Gastrocnemius medialis (tissue), 4 donors: Measurements from ENCODE around the gene EFNA5. TPM values are rescaled to one million over a fixed set of nuclear protein-coding genes. Genes with fewer than 3 reads are reported as not detected.

Experiments
- ATAC-seq, 2 donors: fragments of 150-250 bp; one replicate each; pipeline ENCODE4 v1.9.1; 2016
- DNase-seq, 2 donors: peaks; one replicate each; pipeline ENCODE4 v3.0.0-alpha.2; 2019
- H3K27ac ChIP-seq, 4 donors: fragments of 200-600 bp; sonication (generic); 1 replicate in 1 of 4; 2 replicates in 3 of 4; pipeline ENCODE4 v1.5.1; 2016 to 2018; ENCODE audit warnings: mild to moderate bottlenecking in 2 of 4, moderate library complexity in 1 of 4
- H3K27me3 ChIP-seq, 3 donors: fragments of 200-600 bp; sonication (generic) in 2 of 3; 1 replicate in 1 of 3; 2 replicates in 2 of 3; pipeline versions ENCODE4 v1.5.1 to v1.6.0; 2016 to 2019; ENCODE audit warnings: mild to moderate bottlenecking in 1 of 3, moderate library complexity in 1 of 3
- H3K36me3 ChIP-seq, 2 donors: fragments of 200-600 bp; sonication (generic) in 1 of 2; one replicate each; pipeline ENCODE4 v1.5.1; 2017 to 2018
- H3K4me1 ChIP-seq, 2 donors: fragments of 200-600 bp; sonication (generic) in 1 of 2; one replicate each; pipeline ENCODE4 v1.5.1; 2016 to 2017; ENCODE audit warnings: mild to moderate bottlenecking in 2 of 2
- H3K4me3 ChIP-seq, 4 donors: fragments of 200-600 bp; sonication (generic) in 3 of 4; 1 replicate in 1 of 4; 2 replicates in 3 of 4; pipeline ENCODE4 v1.5.1; 2016 to 2019; ENCODE audit warnings: mild to moderate bottlenecking in 2 of 4
- H3K9me3 ChIP-seq, 3 donors: fragments of 200-600 bp; sonication (generic) in 2 of 3; 1 replicate in 1 of 3; 2 replicates in 2 of 3; pipeline ENCODE4 v1.5.1; 2016 to 2019
- POLR2A ChIP-seq, 2 donors: fragments of 450-650 bp; IDR thresholded peaks; one replicate each; pipeline ENCODE4 v1.6.1; 2017; ENCODE audit warnings: antibody characterized with exemption in 2 of 2, mild to moderate bottlenecking in 2 of 2, moderate library complexity in 2 of 2
- in situ Hi-C, 4 donors: fragments of 200-750 bp; cut with MboI; loops; one replicate each; pipeline versions ENCODE4 v1.15.0 to v1.8.0; 2017; ENCODE audit warnings: low sequenced_read_pairs in 4 of 4
- intact Hi-C: fragments of 100-400 bp; cut with DNase I; formaldehyde crosslinking; loops from one replicate; pipeline ENCODE4 v1.15.1; 2023; ENCODE audit warnings: low total_unique reads
- total RNA-seq, 4 donors: library from RNA; depleted of rRNA; stranded (reverse); fragments of >200 nt; gene quantifications; one replicate each; pipeline versions ENCODE4 v1.1.0 to v1.2.3, GENCODE V29; 2016
- TF ChIP-seq, protein P1 (sequence below), 5 experiments: fragments of 450-650 bp in 3 of 5; fragments of 200-600 bp in 2 of 5; sonication (generic) in 2 of 5; IDR thresholded peaks in 4 of 5; conservative IDR thresholded peaks in 1 of 5; 1 replicate in 4 of 5; 2 replicates in 1 of 5; pipeline ENCODE4 v1.5.1; 2016 to 2019; ENCODE audit warnings: antibody characterized with exemption in 5 of 5, mild to moderate bottlenecking in 3 of 5, moderate library complexity in 3 of 5

Gene EFNA5
- total RNA-seq, 4 donors from 2014 or later = 0.15 to 0.62 (median 0.20) TPM; not detected in 1

DNA sequence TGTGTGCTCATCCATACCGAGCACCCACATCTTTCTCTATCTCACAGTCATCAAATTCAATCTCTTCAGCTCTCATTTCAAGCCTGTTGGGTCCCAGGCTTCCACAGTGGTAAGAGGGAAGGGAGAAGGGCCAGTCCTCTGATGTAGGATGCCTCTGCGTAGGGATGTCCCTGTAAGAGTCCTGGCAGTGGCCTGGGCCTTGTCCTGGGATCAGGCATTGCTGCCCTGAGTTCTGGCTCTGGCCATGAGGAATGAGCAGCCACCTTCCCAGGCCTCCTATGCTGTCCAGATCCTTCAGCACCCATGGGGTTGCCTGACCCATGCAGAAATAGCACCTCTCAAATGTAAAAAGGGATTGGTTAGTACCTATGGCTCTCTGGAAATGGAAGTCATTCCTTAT, 121.2 kb downstream of the EFNA5 start:
- in situ Hi-C loops (no loop called here), intact Hi-C loops (no loop called here)
- DNase-seq (no peak), ATAC-seq (no peak)
- Histone ChIP-seq H3K27me3 (no peaks in the 10 kb centered on the region), H3K4me3 (no peak overlapping the region), H3K9me3 (no peaks in the 10 kb centered on the region), H3K36me3 (no peaks in the 10 kb centered on the region), H3K4me1 (peaks cover 0 to 4% of the 10 kb centered on the region in 2 donors), H3K27ac (no peak overlapping the region)
- TF ChIP-seq, protein P1, sequence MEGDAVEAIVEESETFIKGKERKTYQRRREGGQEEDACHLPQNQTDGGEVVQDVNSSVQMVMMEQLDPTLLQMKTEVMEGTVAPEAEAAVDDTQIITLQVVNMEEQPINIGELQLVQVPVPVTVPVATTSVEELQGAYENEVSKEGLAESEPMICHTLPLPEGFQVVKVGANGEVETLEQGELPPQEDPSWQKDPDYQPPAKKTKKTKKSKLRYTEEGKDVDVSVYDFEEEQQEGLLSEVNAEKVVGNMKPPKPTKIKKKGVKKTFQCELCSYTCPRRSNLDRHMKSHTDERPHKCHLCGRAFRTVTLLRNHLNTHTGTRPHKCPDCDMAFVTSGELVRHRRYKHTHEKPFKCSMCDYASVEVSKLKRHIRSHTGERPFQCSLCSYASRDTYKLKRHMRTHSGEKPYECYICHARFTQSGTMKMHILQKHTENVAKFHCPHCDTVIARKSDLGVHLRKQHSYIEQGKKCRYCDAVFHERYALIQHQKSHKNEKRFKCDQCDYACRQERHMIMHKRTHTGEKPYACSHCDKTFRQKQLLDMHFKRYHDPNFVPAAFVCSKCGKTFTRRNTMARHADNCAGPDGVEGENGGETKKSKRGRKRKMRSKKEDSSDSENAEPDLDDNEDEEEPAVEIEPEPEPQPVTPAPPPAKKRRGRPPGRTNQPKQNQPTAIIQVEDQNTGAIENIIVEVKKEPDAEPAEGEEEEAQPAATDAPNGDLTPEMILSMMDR (IDR thresholded peaks at IDR 0.05 in 4 of 5, conservative IDR thresholded peaks at IDR 0.05 in 1 of 5) = no peak
- TF ChIP-seq POLR2A (IDR thresholded peaks at IDR 0.05) = no peak

DNA sequence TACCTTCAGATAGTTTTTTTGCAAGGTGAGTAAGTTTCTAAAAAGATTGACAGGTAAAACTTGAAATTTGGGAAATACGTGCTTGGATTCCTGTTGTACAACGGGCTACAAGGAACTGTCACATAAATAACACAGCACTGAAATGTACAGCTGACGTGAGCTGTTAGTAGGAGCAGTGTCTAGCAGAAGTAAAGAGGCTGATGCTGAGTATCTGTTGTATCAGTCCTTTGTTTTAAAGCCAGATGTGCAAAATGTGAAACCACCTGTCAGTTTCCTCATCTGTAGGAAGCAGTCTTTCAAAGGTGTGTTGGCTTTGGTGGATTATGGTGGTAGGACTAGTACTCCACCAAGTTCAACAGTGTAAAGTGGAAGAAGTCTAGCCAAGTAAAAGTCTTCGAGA, 122.3 kb downstream of the EFNA5 start:
- DNase-seq = no peak
- Histone ChIP-seq H3K27ac (no peak overlapping the region), H3K9me3 (no peaks in the 10 kb centered on the region), H3K27me3 (no peaks in the 10 kb centered on the region), H3K4me1 (peaks cover 3 to 5% of the 10 kb centered on the region in 2 donors), H3K36me3 (no peaks in the 10 kb centered on the region), H3K4me3 (no peak overlapping the region)
- intact Hi-C loops = no loop called here
- TF ChIP-seq, protein P1 (IDR thresholded peaks at IDR 0.05 in 4 of 5, conservative IDR thresholded peaks at IDR 0.05 in 1 of 5) = no peak
- no peak for TF ChIP-seq POLR2A (IDR thresholded peaks at IDR 0.05)
- no peak for ATAC-seq
- in situ Hi-C loops = no loop called here

DNA sequence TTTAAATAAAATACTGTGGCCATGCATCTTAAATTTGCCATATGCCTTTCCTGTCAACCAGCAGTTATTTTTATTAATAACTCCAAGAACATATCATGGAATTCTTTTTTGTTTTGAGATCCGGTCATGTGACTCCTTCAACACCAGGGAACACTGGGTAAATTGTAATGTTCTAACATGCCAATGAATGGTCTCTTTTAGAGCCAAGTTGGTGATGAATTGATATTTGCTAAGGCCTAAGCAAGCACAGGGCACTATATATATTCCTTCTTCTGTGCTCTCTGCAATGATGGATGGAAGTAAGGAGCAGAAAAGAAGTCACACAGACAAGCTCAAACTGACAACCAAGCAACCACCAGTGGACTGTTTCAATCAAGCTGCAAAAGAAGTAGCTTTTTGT, 124.0 kb downstream of the EFNA5 start:
- no peaks in the 10 kb centered on the region for H3K36me3 ChIP-seq
- no peak for TF ChIP-seq POLR2A (IDR thresholded peaks at IDR 0.05)
- TF ChIP-seq, protein P1 (IDR thresholded peaks at IDR 0.05 in 4 of 5, conservative IDR thresholded peaks at IDR 0.05 in 1 of 5) = no peak
- no peaks in the 10 kb centered on the region for H3K9me3 ChIP-seq
- H3K4me3 ChIP-seq = no peak overlapping the region
- DNase-seq (no peak), ATAC-seq (no peak)
- intact Hi-C loops = no loop called here
- in situ Hi-C loops = no loop called here
- H3K27ac ChIP-seq = no peak overlapping the region
- no peaks in the 10 kb centered on the region for H3K27me3 ChIP-seq
- peaks cover 9 to 22% of the 10 kb centered on the region in 2 donors for H3K4me1 ChIP-seq

DNA sequence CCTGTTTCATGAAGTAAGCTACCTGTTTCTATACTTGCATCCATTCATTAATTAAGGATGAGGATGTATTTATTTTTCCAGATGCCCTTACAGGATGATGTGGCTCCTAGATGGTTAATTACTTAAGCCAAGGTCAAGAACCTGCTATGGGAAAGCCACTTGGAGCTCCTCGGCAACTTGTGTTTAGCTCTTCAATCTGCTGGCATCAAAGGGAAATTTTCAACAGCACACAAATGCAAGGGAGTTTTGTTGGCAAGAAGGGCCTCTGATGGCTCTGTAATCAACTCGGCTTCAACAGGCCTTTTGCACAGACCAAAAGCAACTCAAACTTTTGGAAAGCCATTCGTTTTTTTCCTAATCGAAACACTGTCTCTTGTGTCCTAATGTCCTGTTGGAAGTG, 125.3 kb downstream of the EFNA5 start:
- Histone ChIP-seq H3K27me3 (no peaks in the 10 kb centered on the region), H3K4me3 (no peak overlapping the region), H3K9me3 (no peaks in the 10 kb centered on the region), H3K36me3 (no peaks in the 10 kb centered on the region), H3K4me1 (peaks cover 9 to 18% of the 10 kb centered on the region in 2 donors), H3K27ac (no peak overlapping the region)
- no peak for DNase-seq
- no peak for TF ChIP-seq POLR2A (IDR thresholded peaks at IDR 0.05)
- TF ChIP-seq, protein P1 (IDR thresholded peaks at IDR 0.05 in 4 of 5, conservative IDR thresholded peaks at IDR 0.05 in 1 of 5) = no peak
- ATAC-seq = no peak
- intact Hi-C loops (no loop called here), in situ Hi-C loops (no loop called here)

DNA sequence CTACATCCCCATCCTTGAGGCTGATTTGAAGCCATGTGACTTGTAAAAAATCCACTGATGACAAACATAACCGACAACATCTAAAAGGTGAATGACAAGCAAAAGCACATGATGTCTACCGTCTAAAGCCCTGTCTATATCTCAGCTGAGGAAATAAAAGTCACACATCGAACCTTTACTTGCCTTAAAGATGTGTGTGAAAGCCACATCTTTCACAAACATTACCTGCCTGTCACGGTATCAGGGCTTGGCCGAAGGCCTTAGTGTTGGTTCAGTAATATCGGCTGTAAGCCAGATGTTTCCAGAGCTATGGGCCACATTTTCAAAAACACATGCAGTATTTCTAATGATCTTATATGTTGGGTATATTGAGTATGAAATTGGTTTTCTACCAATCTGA, 125.8 kb downstream of the EFNA5 start:
- intact Hi-C loops = loop anchor here (5.0 kb wide), 1 partner anchor 127 kb away; the partner anchor contains the start of gene EFNA5
- Histone ChIP-seq H3K27ac (no peak overlapping the region), H3K9me3 (no peaks in the 10 kb centered on the region), H3K4me3 (no peak overlapping the region), H3K4me1 (peaks cover 9 to 18% of the 10 kb centered on the region in 2 donors), H3K27me3 (no peaks in the 10 kb centered on the region), H3K36me3 (no peaks in the 10 kb centered on the region)
- in situ Hi-C loops = no loop called here
- no peak for DNase-seq
- no peak for TF ChIP-seq POLR2A (IDR thresholded peaks at IDR 0.05)
- TF ChIP-seq, protein P1 (IDR thresholded peaks at IDR 0.05 in 4 of 5, conservative IDR thresholded peaks at IDR 0.05 in 1 of 5) = no peak
- no peak for ATAC-seq
